Measurements from ENCODE around the gene CROCC2.

CROCC2 gene

DNA sequence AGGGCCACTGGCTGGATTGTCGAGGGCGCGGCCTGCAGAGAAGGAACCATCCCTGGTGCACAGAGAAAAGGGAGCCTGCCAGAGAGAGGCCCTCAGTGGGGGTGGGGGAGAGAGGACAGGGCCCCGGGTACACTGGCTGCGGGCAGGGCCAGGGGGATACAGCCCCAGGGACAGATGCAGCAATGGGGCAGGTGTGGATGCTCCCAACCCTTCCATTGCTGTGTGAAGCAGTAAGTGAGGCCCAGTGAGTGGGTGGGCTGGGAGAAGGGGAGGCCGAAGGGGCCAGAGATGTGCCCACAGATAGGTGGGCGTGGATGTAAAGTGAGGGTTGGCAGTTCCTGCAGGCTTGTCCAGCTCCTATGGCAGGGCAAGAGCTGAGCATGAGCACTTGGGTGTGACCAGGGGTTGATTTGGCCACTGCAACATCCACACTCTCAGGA lies 30.1 kb upstream of the CROCC2 start:
- no peak for DNase-seq

DNA sequence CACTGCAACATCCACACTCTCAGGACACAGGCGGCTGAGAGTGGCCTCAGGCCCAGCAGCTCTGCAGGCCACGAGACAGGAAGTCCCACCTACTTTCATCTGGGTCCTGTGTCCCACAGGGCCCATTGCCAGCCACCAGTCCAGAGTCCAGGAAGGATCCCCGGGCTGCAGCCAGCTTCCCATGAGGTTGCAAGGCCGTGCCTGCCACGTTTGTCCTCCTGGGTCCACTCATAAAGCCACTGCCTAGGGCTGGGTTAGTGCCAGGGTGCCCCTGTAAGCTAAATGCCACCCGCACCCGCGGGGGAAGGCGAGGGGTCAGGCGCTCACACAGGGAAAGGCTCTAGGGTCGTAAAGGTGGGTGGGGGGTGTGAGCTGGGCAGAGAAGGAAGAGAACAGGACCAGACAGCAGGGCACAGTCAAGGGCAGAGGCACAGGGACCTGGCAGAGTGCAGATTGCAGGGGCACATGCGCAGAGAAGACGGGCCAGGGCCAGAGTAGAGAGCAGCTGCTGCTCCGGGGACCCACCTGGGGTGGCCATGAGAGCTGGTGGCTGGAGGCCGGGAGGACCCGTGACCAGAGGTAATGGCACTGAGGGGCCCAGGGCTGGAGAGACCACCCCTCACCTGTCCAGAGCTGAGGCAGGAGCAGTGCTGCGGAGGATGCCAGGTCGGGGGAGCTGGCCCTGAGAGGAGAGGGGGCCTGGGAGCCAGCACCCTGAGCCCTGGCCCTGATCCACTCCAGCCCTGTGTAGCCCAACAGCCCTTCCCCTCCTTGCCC lies 29.5 kb upstream of the CROCC2 start:
- no peak for DNase-seq

DNA sequence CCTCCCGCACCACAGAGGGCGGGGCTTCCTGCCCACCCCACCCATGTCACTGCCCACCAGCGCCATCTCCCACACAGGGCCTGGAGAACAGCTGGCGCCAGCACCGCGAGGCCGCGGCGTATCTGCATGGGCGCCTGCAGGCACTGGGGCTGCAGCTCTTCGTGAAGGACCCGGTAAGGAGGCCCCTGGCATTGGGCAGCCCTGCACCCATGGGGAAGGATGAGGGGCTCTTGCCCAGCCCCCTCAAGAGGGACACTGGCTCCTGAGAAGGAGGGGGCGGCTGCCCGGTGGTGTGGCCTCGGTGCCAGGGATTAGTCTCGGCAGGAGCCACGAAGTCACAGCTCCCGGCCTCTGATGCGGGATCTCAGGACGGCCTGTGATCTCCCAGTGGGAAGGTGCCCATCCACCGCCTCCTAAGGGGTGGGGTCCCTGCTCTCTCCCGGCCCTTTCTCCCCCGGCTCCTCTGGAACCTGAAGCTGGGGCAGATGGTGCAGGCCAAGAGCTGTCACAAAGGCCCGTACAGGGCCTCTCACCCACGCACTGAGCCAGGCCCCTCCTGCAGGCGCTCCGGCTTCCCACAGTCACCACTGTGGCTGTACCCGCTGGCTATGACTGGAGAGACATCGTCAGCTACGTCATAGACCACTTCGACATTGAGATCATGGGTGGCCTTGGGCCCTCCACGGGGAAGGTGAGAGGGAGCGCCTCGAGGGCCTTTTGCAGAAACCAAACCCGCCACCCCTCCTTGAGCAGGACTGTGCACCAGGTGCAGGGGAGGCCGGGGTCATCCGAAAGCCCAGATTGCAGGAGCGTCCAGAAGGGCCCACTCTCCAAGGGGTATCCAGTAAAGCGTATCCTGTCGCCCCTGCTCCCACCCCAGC lies 28.4 kb upstream of the CROCC2 start:
- DNase-seq: no peak

DNA sequence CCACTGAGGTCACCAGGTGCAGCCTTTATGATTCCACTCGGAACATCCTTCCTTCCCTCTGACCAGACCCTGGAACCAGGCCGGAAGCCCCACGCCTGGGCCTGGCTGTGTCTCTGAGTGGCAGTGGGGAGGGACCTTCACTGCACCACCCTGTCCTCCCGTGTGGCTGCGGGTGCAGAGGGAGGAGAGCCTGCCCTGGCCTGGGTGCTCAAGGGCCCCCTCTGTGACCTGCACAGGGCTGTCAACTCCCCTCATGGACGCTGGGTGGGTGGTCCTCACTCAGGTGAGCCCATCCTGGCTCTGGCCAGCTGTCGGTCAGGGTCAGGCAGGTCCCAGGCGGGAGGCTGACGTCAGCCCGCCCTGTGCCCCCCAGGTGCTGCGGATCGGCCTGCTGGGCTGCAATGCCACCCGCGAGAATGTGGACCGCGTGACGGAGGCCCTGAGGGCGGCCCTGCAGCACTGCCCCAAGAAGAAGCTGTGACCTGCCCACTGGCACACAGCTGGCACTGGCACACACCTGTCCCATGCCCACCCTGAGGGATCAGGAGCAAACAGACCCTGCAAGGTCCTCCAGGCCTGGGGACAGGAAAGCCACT lies 27.7 kb upstream of the CROCC2 start:
- no peak for DNase-seq

DNA sequence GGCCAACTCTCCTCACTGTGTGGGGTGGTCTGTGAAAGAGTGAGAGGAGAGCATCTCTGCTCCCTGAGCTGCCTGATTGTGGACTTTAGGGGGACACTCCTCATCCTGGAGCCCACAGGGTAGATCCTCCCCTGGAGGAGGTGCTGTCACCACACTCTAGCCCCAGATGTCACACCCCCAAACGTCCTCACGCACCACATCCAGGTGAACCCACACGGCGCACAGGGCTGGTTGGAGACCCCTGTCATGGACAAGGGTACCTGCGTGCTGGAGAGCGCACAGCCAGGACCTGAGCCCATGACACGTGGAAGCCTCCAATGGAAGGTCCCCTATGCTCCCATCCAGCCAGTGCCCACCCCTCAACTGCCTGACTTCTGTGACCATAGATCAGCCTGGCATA lies 27.0 kb upstream of the CROCC2 start:
- no peak for DNase-seq

DNA sequence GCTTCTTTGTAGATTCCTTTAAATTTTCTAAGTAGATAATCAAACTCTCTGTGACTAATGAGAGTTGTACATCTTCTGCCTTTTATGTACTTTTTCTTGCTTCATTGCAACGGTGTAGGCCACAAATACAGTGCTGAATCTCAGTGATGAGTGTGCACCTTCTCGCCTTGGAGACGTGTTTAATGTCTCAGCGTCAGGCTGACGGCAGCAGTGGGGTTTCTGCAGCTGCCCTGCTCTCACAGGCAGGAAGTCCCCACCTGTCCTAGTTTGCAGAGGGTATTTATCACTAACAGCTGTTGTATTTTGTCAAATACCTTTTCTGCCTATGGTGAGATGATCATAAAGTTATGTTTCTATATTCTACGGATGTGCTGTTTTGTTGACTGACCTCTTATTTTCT lies 24.2 kb upstream of the CROCC2 start:
- DNase-seq: no peak

DNA sequence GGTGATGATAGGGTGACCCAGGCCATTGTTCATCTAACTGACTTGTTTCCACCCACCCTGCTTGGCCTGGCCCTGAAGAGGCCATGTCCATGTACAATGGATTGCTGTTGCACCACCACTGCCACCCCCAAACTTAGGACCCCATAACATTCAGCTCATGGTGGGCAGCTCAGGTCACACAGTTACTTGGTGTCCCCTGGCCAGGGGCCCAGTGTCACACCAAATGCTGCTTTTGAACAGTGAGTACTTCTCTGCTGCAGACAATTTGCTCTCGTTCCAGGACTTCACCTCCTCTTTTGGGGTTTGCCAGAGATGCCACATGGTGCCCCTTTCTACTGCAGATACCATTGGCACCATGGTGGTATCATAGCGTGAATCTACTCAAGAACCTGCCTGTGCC lies 21.9 kb upstream of the CROCC2 start:
- DNase-seq: no peak

DNA sequence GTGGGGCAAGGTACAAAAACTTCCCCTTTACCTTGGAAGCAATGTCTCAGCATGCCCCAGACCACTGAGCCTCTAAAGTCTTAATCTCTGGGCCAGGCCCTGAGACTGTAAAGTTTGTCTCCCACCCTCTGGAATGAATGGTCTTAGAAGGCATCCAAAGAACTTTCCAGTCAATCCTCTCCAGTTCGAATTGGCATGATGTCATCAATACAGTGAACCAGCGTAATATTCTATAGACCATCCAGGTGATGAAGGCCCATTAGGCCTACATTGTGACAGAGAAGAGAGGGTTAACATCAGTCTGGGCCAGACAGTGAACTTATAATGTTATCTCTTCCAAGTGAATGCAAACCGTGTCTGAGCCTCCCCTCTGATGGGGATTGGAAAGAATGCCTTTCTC lies 21.4 kb upstream of the CROCC2 start:
- no peak for DNase-seq

DNA sequence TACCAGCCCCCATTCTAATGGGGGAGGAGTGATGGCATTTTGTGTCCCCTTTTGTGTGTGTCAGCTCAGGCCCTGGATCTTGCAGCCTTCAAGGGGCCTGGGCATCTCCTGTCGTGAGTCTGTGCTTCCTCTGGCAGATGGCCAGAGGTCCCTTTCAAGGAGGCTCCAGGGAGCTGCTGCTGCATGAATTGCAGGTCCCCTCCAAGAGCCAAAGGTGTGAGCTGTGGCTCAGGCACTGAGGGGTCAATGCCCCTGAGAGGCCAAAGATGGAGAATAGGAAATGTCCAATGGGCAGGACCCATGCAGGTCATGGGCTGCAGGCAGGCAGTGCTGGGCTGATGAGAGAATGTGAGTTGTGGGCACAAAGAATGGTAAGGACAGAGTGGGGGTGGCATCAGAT lies 20.6 kb upstream of the CROCC2 start:
- no peak for DNase-seq

DNA sequence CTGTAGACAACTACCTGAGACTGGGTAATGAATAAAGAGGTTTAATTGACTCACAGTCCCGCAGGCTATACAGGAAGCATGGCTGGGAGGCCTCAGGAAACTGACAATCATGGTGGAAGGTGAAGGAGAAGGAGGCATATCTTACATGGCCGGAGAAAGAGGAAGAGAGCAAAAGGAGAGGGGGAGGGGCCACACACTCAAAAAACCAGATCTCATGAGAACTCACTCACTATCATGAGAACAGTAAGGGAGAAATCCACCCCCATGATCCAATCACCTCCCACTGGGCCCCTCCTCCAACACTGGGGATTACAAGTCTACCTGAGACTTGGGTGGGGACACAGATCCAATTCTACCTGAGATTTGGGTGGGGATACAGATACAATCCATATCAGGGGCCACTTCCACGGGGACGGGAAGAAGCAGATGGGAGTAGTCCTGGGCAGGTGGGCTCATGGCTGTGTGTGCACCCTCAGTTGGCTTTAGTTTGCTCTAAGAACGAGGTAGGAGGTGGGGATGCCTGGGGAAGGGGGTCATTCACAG lies 20.0 kb upstream of the CROCC2 start:
- no peak for DNase-seq

DNA sequence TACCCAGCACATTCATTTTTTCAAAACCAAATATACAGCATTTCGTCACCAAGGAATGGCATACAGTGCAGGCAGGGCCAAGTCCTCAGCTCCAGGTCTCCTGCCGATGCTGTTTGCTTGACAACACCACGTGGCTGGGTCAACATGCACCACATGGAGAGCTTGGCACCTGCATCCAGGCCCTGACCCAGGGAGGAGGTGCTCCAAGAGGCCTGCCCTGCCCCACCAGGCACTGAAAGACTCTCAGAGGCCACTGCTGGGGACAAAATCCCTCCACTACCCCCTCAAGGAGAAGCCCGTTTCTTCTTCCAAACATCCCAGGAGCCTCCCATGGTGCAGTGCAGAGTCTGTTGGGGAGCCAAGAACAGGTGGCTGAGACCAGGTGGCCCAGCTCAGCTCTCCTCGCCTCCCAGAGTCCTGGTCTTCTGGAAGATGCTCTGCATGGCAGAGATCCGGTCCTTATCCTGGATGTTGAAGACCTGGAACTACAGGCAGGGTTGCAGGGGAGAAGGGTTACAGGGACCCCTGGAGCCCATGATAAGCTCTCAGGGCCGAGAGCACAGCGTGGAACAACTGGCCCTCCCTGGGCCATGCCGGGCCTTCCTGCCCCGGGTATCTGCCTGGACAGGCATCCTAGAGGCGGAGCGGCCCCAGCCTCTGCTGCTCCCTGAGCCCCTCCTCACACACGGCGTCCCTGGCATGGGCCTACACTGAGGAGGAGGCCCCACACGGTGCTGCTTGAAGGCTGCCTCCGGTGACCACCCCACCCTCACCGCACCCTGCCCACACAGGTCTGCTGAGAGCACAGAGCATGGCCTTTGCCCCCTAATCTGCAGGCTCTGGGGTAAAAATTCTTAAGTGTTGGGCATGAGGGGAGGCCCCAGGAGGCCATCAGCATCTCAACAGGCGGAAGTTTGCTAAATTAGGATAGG lies 19.2 kb upstream of the CROCC2 start:
- no peak for DNase-seq

DNA sequence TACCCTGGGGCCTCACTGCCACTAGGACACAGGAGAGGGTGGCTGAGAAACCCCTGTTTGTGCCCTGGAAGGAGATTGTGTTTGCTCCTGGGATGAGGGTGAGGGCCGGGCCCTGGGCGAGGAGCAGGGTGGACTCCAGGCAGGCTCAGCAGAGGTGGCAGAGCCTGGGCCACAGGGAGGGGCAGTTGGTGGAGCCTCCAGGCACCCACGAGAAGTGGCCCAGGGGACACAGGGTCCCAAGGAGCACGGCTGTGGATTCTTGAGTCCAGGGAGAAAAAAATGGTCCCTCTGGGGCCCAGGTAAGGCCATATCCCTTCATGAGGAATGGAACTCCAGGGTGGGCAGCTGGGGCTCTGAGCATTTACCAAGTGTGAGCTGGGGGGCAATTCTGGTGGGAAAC lies 18.5 kb upstream of the CROCC2 start:
- DNase-seq: no peak

DNA sequence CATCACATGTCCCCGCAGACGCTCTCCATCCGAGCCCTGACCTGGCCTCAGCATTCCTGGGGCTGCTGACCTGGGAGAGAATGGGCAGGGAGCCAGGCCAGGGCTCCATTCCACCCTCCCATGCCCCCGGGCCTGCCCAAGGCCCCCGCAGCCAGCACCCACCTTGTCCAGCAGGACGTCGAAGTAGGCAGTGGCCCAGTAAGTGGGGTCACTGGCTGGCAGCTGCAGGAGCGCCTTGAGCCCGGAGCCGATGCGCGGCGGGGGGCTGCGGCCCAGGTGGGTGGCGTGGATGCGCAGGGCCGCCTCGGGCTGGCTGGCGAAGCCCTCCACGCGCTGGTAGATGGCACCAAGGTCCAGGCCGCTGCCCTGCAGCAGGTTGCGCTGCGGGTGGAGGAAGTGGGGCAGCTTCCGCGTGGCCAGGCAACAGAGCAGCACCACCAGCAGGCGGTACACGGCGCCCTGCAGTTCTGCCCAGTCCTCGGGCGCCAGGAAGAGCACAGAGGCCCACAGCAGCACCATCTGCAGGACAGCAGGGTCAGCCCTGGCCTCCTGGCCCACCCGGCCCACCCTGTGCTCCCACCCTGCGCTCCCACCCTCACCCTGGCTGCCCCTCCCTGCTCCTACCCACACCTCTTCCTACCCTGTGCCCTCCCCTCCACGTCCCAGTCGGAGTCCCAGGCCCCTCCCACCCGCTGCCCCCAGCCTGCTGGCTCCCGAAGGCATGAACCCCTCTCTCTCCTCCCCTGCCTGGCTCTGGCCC lies 17.8 kb upstream of the CROCC2 start:
- DNase-seq: no peak

DNA sequence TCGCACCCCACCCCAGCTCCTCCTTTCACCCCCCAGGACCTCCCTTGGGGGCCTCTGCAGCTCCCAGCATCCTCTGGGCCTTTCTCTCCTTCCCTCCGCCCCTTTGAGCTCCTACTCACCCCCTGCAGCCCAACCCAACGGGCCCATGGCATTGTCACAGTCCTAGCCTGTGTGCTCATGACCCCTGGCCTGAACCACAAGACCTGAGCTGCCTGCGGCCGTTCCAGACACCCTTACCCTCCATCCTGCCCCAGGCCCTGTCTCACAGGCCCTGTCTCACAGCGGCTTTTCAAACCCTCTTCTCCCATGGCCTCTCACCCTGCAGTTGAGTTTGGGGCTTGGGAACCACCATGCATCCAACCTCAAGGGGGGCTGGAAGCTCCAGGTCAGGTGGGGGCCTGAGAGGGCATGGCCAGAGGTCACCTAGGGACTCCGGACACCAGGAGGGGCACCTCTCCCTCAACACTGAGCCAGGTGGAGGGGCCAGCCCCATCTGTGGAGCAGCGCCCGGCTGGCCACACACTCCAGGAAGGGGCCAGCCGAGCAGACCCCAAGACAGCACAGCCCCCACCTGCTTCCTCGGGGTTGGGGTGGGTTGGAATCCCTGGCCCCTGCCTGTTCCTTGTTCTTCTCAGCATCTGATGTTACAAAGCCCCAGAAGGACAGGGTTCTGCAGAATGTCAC lies 17.1 kb upstream of the CROCC2 start:
- DNase-seq: no peak

DNA sequence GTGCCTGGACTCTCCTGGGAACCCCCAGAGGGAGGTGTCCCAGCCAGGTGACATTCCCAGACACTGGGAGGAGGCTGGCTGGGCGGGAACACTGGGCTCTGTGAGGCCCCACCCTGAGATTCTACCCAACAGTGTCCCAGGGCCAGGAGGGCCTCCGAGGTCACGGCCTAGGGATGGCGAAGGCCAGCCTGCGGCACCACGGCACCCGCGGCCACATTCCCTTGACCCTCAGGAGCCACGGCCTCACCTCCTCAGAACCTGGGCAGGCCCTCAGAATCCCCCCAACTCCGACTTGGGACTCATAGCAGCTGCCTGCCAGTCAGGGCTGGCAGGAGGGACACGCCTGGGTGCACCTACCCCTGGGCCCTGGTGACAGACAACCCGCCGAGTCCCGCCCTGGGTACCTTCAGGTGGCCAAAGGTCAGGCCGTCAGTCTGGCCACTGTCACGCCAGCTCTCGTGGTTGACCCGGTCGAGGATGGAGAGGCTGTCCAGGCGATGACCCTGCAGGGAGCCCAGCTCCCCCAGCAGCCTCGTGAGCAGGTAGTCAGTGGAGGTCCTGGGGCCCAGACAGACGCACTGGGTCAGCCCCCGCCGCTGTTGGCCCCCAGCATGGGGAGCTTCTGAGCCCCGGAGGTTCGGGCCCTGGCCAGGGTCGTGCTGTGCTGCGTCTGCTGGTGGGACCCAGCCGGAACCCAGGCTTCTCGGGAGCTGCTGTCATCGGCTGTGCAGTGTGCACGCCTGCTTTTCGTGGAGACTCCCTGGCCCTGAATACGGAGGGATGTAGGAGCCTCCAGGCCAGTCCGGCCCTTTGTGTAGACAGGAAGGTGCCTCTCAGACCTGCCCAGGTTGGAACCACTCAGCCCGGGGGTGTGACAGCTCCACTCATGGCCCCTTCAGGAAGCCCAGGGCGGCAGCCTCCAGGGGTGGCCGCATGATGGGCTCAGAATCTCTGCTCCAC lies 16.3 kb upstream of the CROCC2 start:
- DNase-seq: no peak

DNA sequence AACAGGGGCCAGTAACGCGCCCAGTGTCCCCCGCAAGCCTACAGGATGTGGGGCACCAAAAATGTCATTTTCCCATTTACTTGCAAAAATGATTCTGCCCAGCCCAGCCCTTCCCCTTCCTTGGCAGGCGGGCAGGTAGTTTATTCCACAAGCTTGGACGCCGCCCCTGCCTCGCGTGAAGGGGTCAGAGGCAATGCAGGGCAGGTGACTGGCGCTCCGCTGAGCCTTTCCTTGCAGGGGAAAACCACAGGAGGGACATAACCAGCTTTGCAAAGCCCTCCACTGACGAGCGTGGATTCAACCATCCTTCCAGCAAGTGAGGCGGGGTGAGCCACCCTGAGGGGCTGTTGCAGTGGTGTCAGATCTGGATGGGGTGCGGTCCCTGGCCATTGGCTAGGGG lies 15.4 kb upstream of the CROCC2 start:
- no peak for DNase-seq

DNA sequence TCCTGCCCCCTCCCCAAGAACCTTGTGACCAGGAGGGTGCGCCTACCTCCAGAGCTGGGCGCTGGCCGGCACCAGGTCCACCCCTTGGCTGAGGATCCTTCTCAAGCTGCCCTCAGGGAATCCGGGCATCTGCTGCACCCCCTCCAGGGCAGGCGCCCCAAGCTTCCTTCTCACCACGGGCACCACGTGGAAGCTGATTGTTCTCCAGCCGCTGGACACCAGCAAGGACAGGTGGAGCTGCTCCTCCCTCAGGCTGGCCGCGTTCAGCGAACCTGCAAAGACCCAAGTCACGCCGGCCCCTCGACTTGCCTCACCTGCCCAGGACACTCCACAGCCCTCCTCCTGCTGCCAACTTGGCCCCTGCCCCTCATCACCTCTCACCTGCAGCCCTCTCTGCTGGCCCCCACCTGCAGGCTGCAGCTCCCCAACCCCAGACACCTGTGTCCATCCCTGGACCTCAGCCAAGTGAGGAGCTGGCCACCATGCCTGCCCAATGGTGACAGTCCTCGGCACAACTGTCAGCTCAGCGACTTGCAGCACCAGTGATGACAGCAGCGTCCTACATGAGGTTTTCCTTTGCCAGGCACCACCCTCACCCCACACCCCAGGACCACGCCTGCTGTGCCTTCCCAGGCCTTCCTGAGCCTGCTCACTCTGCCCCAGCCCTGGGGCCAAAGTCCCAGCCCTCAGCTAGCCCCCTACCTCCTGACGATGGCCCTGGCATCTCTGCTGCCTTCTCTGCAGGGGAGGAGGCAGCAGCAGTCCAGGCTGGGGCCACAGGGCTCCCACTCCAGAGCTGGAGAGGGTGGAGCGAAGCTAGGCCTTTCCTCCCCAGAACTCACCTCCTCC lies 14.4 kb upstream of the CROCC2 start:
- no peak for DNase-seq

DNA sequence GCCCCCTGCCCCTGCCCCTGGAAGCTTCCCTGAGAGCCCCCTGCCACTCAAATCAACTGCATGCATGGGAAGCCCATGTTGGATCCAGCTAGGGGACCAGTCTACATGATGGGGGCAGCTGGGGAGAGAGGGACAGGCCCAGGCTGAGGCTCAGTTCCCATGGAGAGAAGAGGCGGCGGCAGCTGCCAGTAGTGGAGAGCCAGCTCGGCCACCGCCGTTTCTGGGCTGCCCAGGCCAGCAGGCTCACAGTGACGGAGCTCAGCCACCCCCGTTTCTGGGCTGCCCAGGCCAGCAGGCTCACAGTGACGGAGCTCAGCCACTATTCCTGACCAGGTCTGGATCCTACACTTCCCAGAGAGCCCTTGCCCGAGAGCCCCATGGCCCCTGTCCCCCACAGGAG lies 13.8 kb upstream of the CROCC2 start:
- no peak for DNase-seq

DNA sequence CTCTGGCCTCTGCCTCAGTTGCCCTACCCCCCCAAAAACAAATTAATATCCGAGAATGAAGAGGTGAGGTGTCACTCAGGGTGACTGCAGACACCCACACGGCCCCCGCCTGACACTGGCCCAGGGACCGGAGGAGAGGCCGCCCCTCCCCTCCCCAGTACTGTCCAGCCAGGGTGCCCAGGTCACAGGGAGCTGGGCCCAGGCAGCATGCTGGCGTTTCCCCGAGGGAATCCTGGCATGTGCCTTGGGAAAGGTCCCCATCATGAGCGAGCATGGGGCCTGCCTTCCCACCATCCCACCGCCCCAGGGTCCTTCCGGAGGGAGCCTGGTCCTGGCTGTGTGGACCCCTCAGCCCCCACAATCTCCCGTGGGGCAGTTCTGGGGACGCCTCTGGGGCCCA lies 13.2 kb upstream of the CROCC2 start:
- no peak for DNase-seq

Data from fibroblast of upper back skin (primary cell).